Panc1 (cell line): ENCODE results near the gene EGFLAM. TPM values are rescaled to one million over a fixed set of nuclear protein-coding genes. Genes with fewer than 3 reads are reported as not detected.

Experiments
- ATAC-seq: fragments of 200-7000 bp; cut with Tn5 transposase; 2 replicates; pipeline ENCODE4 v1.9.1; 2020; ENCODE audit warnings: mild to moderate bottlenecking, moderate library complexity
- BruUV-seq: library from RNA; stranded (reverse); fragments of 400-500 nt; replicated peaks from 2 replicates; lab custom pipeline; 2021; lab: Mats Ljungman, UMichigan
- CTCF ChIA-PET: fragments of 300-600 bp; sonication (Branson Sonifier 250); formaldehyde crosslinking; loops from one replicate; lab custom pipeline; 2022; ENCODE audit warnings: antibody characterized with exemption; lab: Charles Lee
- POLR2A ChIA-PET: fragments of 300-600 bp; sonication (Branson Sonifier 250); formaldehyde crosslinking; loops from one replicate; lab custom pipeline; 2022; ENCODE audit warnings: antibody characterized with exemption; lab: Charles Lee
- DNase-seq: peaks from one replicate; pipeline ENCODE4 v3.0.0-alpha.2; 2010; ENCODE audit warnings: low read depth, low spot score
- H3K27ac ChIP-seq: 2 replicates; pipeline ENCODE4 v1.5.1; 2011; ENCODE audit warnings: mild to moderate bottlenecking, low read length, inconsistent platforms
- H3K27me3 ChIP-seq: fragments of 200-500 bp; sonication (Bioruptor generic); 2 replicates; pipeline ENCODE4 v1.6.0; 2014; ENCODE audit warnings: low read length, inconsistent platforms; ENCODE audit not compliant: control insufficient read depth, insufficient read depth
- H3K36me3 ChIP-seq: fragments of 200-500 bp; sonication (Bioruptor generic); 2 replicates; pipeline ENCODE4 v1.5.1; 2014; ENCODE audit warnings: inconsistent platforms, mild to moderate bottlenecking, low read length, moderate library complexity; ENCODE audit not compliant: control insufficient read depth, insufficient read depth
- H3K4me1 ChIP-seq: 2 replicates; pipeline ENCODE4 v1.5.1; 2011; ENCODE audit warnings: inconsistent platforms, mild to moderate bottlenecking, low read length, moderate library complexity; ENCODE audit not compliant: control insufficient read depth, insufficient read depth
- H3K4me3 ChIP-seq, 2 experiments: 2 replicates each; pipeline ENCODE4 v1.5.1; 2011 to 2012; ENCODE audit warnings: low read depth in 2 of 2, low read length in 2 of 2, mild to moderate bottlenecking in 2 of 2, inconsistent platforms in 1 of 2, moderate library complexity in 1 of 2
- H3K9me3 ChIP-seq: fragments of 200-500 bp; sonication (Bioruptor generic); 2 replicates; pipeline ENCODE4 v1.5.1; 2014; ENCODE audit warnings: low read depth, mild to moderate bottlenecking, inconsistent platforms, low read length, moderate library complexity; ENCODE audit not compliant: control insufficient read depth, insufficient read depth
- CTCF ChIP-seq: fragments of 450-650 bp; IDR thresholded peaks from 2 replicates; pipeline ENCODE4 v1.5.1; 2017; ENCODE audit warnings: mild to moderate bottlenecking
- POLR2AphosphoS5 ChIP-seq: IDR thresholded peaks from 2 replicates; pipeline ENCODE4 v1.6.1; 2012; ENCODE audit warnings: mild to moderate bottlenecking, low read depth, low read length, moderate library complexity
- REST ChIP-seq, 2 experiments: IDR thresholded peaks; 2 replicates each; pipeline ENCODE4 v1.6.1; 2011 to 2012; ENCODE audit warnings: low read depth in 2 of 2, control low read depth in 1 of 2, low read length in 1 of 2, mild to moderate bottlenecking in 1 of 2, moderate library complexity in 1 of 2; ENCODE audit not compliant: insufficient read depth in 1 of 2
- SIN3A ChIP-seq: IDR thresholded peaks from 2 replicates; pipeline ENCODE4 v1.6.1; 2012; ENCODE audit warnings: low read depth, mild to moderate bottlenecking, low read length, moderate library complexity, borderline replicate concordance; ENCODE audit not compliant: insufficient read depth
- TCF7L2 ChIP-seq: IDR thresholded peaks from 2 replicates; pipeline ENCODE4 v1.6.1; 2011; ENCODE audit warnings: mild to moderate bottlenecking, low read depth, low read length, inconsistent platforms
- in situ Hi-C: cut with HindIII; loops from 2 replicates; pipeline ENCODE4 v1.10.0; 2016; ENCODE audit warnings: low sequenced_read_pairs, low pct_unique_long_range_greater_than_20kb
- intact Hi-C: fragments of 100-400 bp; cut with micrococcal nuclease; formaldehyde crosslinking; loops from one replicate; pipeline ENCODE4 v1.10.0; 2022; ENCODE audit not compliant: unreplicated experiment
- total RNA-seq: library from RNA; stranded (reverse); gene quantifications from one replicate; pipeline ENCODE4 v1.2.1, GENCODE V29; 2021; ENCODE audit not compliant: unreplicated experiment

The EGFLAM gene
- total RNA-seq, 1 experiment from 2014 or later, result 14.8 TPM

GRCh38 chr5:38401145-38401544 lies 142.8 kb downstream of the EGFLAM start:
- ChIA-PET CTCF (interaction anchor here (1.2 kb wide), 1 partner anchor 19 kb away, joined by 3 read pairs; no protein-coding TSS in a partner anchor), POLR2A (no interaction called here)
- no peak for DNase-seq
- in situ Hi-C loops (no loop called here), intact Hi-C loops (loop anchor here (10.0 kb wide), 1 partner anchor 196 kb away; no protein-coding TSS in a partner anchor)
- no peaks in the 10 kb centered on the region for H3K36me3 ChIP-seq
- TF ChIP-seq POLR2AphosphoS5, result no peak
- no peak for TF ChIP-seq TCF7L2
- no peak for TF ChIP-seq SIN3A
- TF ChIP-seq REST (IDR thresholded peaks at IDR 0.05; ENCODE audit: insufficient read depth in 1 of 2, low read depth in 2 of 2, low read length in 1 of 2), result no peak
- TF ChIP-seq CTCF, result no peak
- no peak overlapping the region for H3K4me3 ChIP-seq
- no peak for ATAC-seq
- no peaks in the 10 kb centered on the region for H3K9me3 ChIP-seq
- no peak overlapping the region for H3K27ac ChIP-seq
- H3K4me1 ChIP-seq, result no peaks in the 10 kb centered on the region
- no TSS peak for BruUV-seq
- H3K27me3 ChIP-seq, result peaks cover 54% of the 10 kb centered on the region

GRCh38 chr5:38403406-38403805 lies 145.0 kb downstream of the EGFLAM start:
- H3K27ac ChIP-seq, result no peak overlapping the region
- ChIA-PET CTCF (no interaction called here), POLR2A (no interaction called here)
- DNase-seq, result no peak
- H3K27me3 ChIP-seq, result peaks cover 60% of the 10 kb centered on the region
- no peak overlapping the region for H3K4me3 ChIP-seq
- H3K4me1 ChIP-seq, result no peaks in the 10 kb centered on the region
- no peaks in the 10 kb centered on the region for H3K9me3 ChIP-seq
- intact Hi-C loops, result loop anchor here (10.0 kb wide), 1 partner anchor 199 kb away; no protein-coding TSS in a partner anchor
- no peak for ATAC-seq
- in situ Hi-C loops, result no loop called here
- no peaks in the 10 kb centered on the region for H3K36me3 ChIP-seq
- BruUV-seq, result no TSS peak
- TF ChIP-seq CTCF (no peak), REST (IDR thresholded peaks at IDR 0.05; ENCODE audit: insufficient read depth in 1 of 2, low read depth in 2 of 2, low read length in 1 of 2) (no peak)
